ENCODE results near the gene KLRC1.
"Not testable (repeated sequence)": the region's sequence is repeated elsewhere in the genome, so short reads cannot be mapped to it uniquely, and the experiment has no call there.

The KLRC1 gene

GRCh38 chr12:10409392-10409791 lies 43.8 kb downstream of the KLRC1 start, which contains the start of gene KLRC4:
Gene KLRC4 (minus strand): TSS chr12:10409757. CDS start chr12:10409575, 182 bp downstream.
- DNase-seq = no peak

- DNase-seq = no peak
Measured at GRCh38 chr12:10408842-10409241, 44.3 kb downstream of the KLRC1 start.

GRCh38 chr12:10406725-10407124 lies 46.5 kb downstream of the KLRC1 start:
- DNase-seq = no peak

GRCh38 chr12:10405294-10405693 lies 47.9 kb downstream of the KLRC1 start:
- DNase-seq = no peak

GRCh38 chr12:10404798-10405197 lies 48.4 kb downstream of the KLRC1 start:
- DNase-seq = no peak

- DNase-seq = no peak
Measured at GRCh38 chr12:10400829-10401228, 52.3 kb downstream of the KLRC1 start.

- DNase-seq = no peak
Measured at GRCh38 chr12:10398168-10398567, 55.0 kb downstream of the KLRC1 start.

- DNase-seq = no peak
Measured at GRCh38 chr12:10397296-10397695, 55.9 kb downstream of the KLRC1 start.

- DNase-seq = not testable (repeated sequence)
Measured at GRCh38 chr12:10396176-10396575, 57.0 kb downstream of the KLRC1 start.
